ENCODE results near the gene YWHAQ.

Gene YWHAQ

GRCh38 chr2:9653485-9654271, 22.9 kb upstream of the YWHAQ start:
- ChIA-PET POLR2A (no interaction called here), CTCF (interaction anchor here (1.4 kb wide), 1 partner anchor 16 kb away, joined by 3 read pairs; no protein-coding TSS in a partner anchor)
- no peak for TF ChIP-seq CTCF (IDR thresholded peaks at IDR 0.05; ENCODE audit: insufficient read depth, low read length, missing control alignments)
- no peak overlapping the region for H3K4me3 ChIP-seq (ENCODE audit: low read depth, low read length)
- DNase-seq (ENCODE audit: low read depth, low spot score), result no peak

- no peak for DNase-seq (ENCODE audit: low read depth, low spot score)
- H3K4me3 ChIP-seq (ENCODE audit: low read depth, low read length), result no peak overlapping the region
- POLR2A ChIA-PET, result no interaction called here
- TF ChIP-seq CTCF (IDR thresholded peaks at IDR 0.05; ENCODE audit: insufficient read depth, low read length, missing control alignments), result no peak
- CTCF ChIA-PET, result interaction anchor here (1.4 kb wide), 1 partner anchor 15 kb away, joined by 3 read pairs; no protein-coding TSS in a partner anchor
Measured at GRCh38 chr2:9652898-9653479, 22.2 kb upstream of the YWHAQ start.

GRCh38 chr2:9652267-9652666, 21.5 kb upstream of the YWHAQ start:
- no peak for DNase-seq (ENCODE audit: low read depth, low spot score)
- CTCF ChIA-PET, result no interaction called here
- no peak overlapping the region for H3K4me3 ChIP-seq (ENCODE audit: low read depth, low read length)
- TF ChIP-seq CTCF (IDR thresholded peaks at IDR 0.05; ENCODE audit: insufficient read depth, low read length, missing control alignments), result no peak
- POLR2A ChIA-PET, result no interaction called here

GRCh38 chr2:9650119-9650821, 19.5 kb upstream of the YWHAQ start:
- no peak for TF ChIP-seq CTCF (IDR thresholded peaks at IDR 0.05; ENCODE audit: insufficient read depth, low read length, missing control alignments)
- no peak for DNase-seq (ENCODE audit: low read depth, low spot score)
- H3K4me3 ChIP-seq (ENCODE audit: low read depth, low read length), result no peak overlapping the region
- CTCF ChIA-PET, result interaction anchor here (1.4 kb wide), 1 partner anchor 21 kb away, joined by 3 read pairs; no protein-coding TSS in a partner anchor
- POLR2A ChIA-PET, result no interaction called here

- TF ChIP-seq CTCF (IDR thresholded peaks at IDR 0.05; ENCODE audit: insufficient read depth, low read length, missing control alignments), result no peak
- H3K4me3 ChIP-seq (ENCODE audit: low read depth, low read length), result no peak overlapping the region
- CTCF ChIA-PET, result interaction anchor here (0.6 to 1.4 kb wide), 2 partner anchors 20 to 81 kb away, joined by 3 read pairs; no protein-coding TSS in a partner anchor
- DNase-seq (ENCODE audit: low read depth, low spot score), result no peak
- POLR2A ChIA-PET, result interaction anchor here (0.5 kb wide), 1 partner anchor 507 kb away, joined by 3 read pairs; no protein-coding TSS in a partner anchor
Measured at GRCh38 chr2:9649261-9649660, 18.5 kb upstream of the YWHAQ start.

- TF ChIP-seq CTCF (IDR thresholded peaks at IDR 0.05; ENCODE audit: insufficient read depth, low read length, missing control alignments), result no peak
- no peak for DNase-seq (ENCODE audit: low read depth, low spot score)
- CTCF ChIA-PET, result interaction anchor here (0.6 to 1.4 kb wide), 2 partner anchors 19 to 82 kb away, joined by 3 read pairs; no protein-coding TSS in a partner anchor
- POLR2A ChIA-PET, result interaction anchor here (0.5 kb wide), 1 partner anchor 506 kb away, joined by 3 read pairs; no protein-coding TSS in a partner anchor
- no peak overlapping the region for H3K4me3 ChIP-seq (ENCODE audit: low read depth, low read length)
Measured at GRCh38 chr2:9648821-9649220, 18.0 kb upstream of the YWHAQ start.
